Esophagus (tissue), 2 donors: ENCODE data around the gene PPP1R3F. TPM values are rescaled to one million over a fixed set of nuclear protein-coding genes. Genes with fewer than 3 reads are reported as not detected.

ENCODE experiments used
- H3K27ac ChIP-seq, 2 donors: one replicate each; pipeline ENCODE4 v1.5.1; 2013; ENCODE audit warnings: low read depth in 2 of 2, mild to moderate bottlenecking in 2 of 2, inconsistent platforms in 1 of 2, low read length in 1 of 2, moderate library complexity in 1 of 2
- H3K27me3 ChIP-seq, 2 donors: one replicate each; pipeline ENCODE4 v1.6.1; 2013; ENCODE audit warnings: low read length in 2 of 2, control low read depth in 1 of 2, mild to moderate bottlenecking in 1 of 2; ENCODE audit not compliant: insufficient read depth in 2 of 2, control insufficient read depth in 1 of 2
- H3K36me3 ChIP-seq, 2 donors: one replicate each; pipeline ENCODE4 v1.6.1; 2013; ENCODE audit warnings: low read length in 1 of 2; ENCODE audit not compliant: control insufficient read depth in 2 of 2, insufficient read depth in 2 of 2
- H3K4me1 ChIP-seq, 2 donors: one replicate each; pipeline ENCODE4 v1.6.1; 2013; ENCODE audit warnings: low read length in 1 of 2; ENCODE audit not compliant: control insufficient read depth in 2 of 2, insufficient read depth in 2 of 2
- H3K4me3 ChIP-seq, 2 donors: one replicate each; pipeline ENCODE4 v1.5.1; 2013; ENCODE audit warnings: low read length in 2 of 2, mild to moderate bottlenecking in 2 of 2, low read depth in 1 of 2, moderate library complexity in 1 of 2
- H3K9me3 ChIP-seq, 2 donors: one replicate each; pipeline ENCODE4 v1.6.1; 2013; ENCODE audit warnings: mild to moderate bottlenecking in 2 of 2, low read depth in 1 of 2, low read length in 1 of 2, moderate library complexity in 1 of 2; ENCODE audit not compliant: control insufficient read depth in 2 of 2, insufficient read depth in 1 of 2
- WGBS, 2 donors: extraction: QIAGEN DNeasy Blood & Tissue Kit; methylation state at CpG; one replicate each; pipeline ENCODE4 v1.1.7; 2013; 5-methylcytosine and 5-hydroxymethylcytosine counted together
- polyA plus RNA-seq, 2 donors: library from polyadenylated mRNA; stranded (reverse); fragments of 200-250 nt; gene quantifications; one replicate each; pipeline ENCODE4 v1.2.3, GENCODE V29; 2013
- donor health status: healthy with polysubstance abuse.
- donor health status: Bipolar disorder and iron deficiency.

Gene PPP1R3F
- polyA plus RNA-seq, 2 donors = 3.8 to 4.9 TPM

GRCh38 chrX:49247916-49248811 is 21.4 kb upstream of the PPP1R3F start:
- H3K4me3 ChIP-seq = no peak overlapping the region
- peaks cover 7 to 18% of the 10 kb centered on the region in 2 donors for H3K36me3 ChIP-seq
- peaks cover 0 to 3% of the 10 kb centered on the region in 2 donors for H3K9me3 ChIP-seq
- H3K4me1 ChIP-seq = no peaks in the 10 kb centered on the region
- H3K27ac ChIP-seq = no peak overlapping the region
- no peaks in the 10 kb centered on the region for H3K27me3 ChIP-seq
- 84 to 87% methylated on average over 26 to 28 of the region's 28 CpGs for WGBS, 2 donors

- 86 to 90% methylated on average over 6 of the region's 6 CpGs for WGBS, 2 donors
- H3K36me3 ChIP-seq = peaks cover 7 to 16% of the 10 kb centered on the region in 2 donors
- H3K27ac ChIP-seq = no peak overlapping the region
- no peaks in the 10 kb centered on the region for H3K4me1 ChIP-seq
- no peak overlapping the region for H3K4me3 ChIP-seq
- peaks cover 0 to 3% of the 10 kb centered on the region in 2 donors for H3K9me3 ChIP-seq
- H3K27me3 ChIP-seq = no peaks in the 10 kb centered on the region
Observed at GRCh38 chrX:49249071-49249470, 20.5 kb upstream of the PPP1R3F start.

- 86 to 89% methylated on average over 9 of the region's 9 CpGs for WGBS, 2 donors
- no peaks in the 10 kb centered on the region for H3K27me3 ChIP-seq
Observed at GRCh38 chrX:49249616-49250015, 20.0 kb upstream of the PPP1R3F start.

GRCh38 chrX:49250066-49250465 is 19.5 kb upstream of the PPP1R3F start:
- Histone ChIP-seq H3K27me3 (no peaks in the 10 kb centered on the region), H3K4me3 (no peak overlapping the region), H3K36me3 (peaks cover 7 to 16% of the 10 kb centered on the region in 2 donors), H3K4me1 (no peaks in the 10 kb centered on the region), H3K27ac (no peak overlapping the region), H3K9me3 (peaks cover 0 to 3% of the 10 kb centered on the region in 2 donors)
- 90 to 92% methylated on average over 13 of the region's 13 CpGs for WGBS, 2 donors

More at GRCh38 chrX:49249616-49250015, 20.0 kb upstream of the PPP1R3F start:
- H3K4me1 ChIP-seq = no peaks in the 10 kb centered on the region
- H3K9me3 ChIP-seq = peaks cover 0 to 3% of the 10 kb centered on the region in 2 donors
- no peak overlapping the region for H3K27ac ChIP-seq
- peaks cover 7 to 16% of the 10 kb centered on the region in 2 donors for H3K36me3 ChIP-seq
- no peak overlapping the region for H3K4me3 ChIP-seq

- Histone ChIP-seq H3K9me3 (peaks cover 0 to 3% of the 10 kb centered on the region in 2 donors), H3K27ac (no peak overlapping the region), H3K4me1 (no peaks in the 10 kb centered on the region), H3K4me3 (no peak overlapping the region), H3K36me3 (peaks cover 7 to 16% of the 10 kb centered on the region in 2 donors), H3K27me3 (no peaks in the 10 kb centered on the region)
- WGBS, 2 donors = 87 to 88% methylated on average over 9 of the region's 9 CpGs
Observed at GRCh38 chrX:49250578-49250977, 19.0 kb upstream of the PPP1R3F start.

GRCh38 chrX:49251325-49251724 is 18.3 kb upstream of the PPP1R3F start:
- H3K27ac ChIP-seq = no peak overlapping the region

GRCh38 chrX:49254639-49255038 is 15.0 kb upstream of the PPP1R3F start:
- H3K9me3 ChIP-seq = no peaks in the 10 kb centered on the region
- no peak overlapping the region for H3K27ac ChIP-seq
- H3K4me3 ChIP-seq = no peak overlapping the region
- no peaks in the 10 kb centered on the region for H3K27me3 ChIP-seq
- H3K4me1 ChIP-seq = no peaks in the 10 kb centered on the region
- peaks cover 0 to 3% of the 10 kb centered on the region in 2 donors for H3K36me3 ChIP-seq
- WGBS, 2 donors = 86 to 90% methylated on average over 7 of the region's 7 CpGs

More at GRCh38 chrX:49251325-49251724, 18.3 kb upstream of the PPP1R3F start:
- 87 to 96% methylated on average over 13 of the region's 13 CpGs for WGBS, 2 donors
- no peak overlapping the region for H3K4me3 ChIP-seq
- peaks cover 0 to 3% of the 10 kb centered on the region in 2 donors for H3K9me3 ChIP-seq
- no peaks in the 10 kb centered on the region for H3K4me1 ChIP-seq
- peaks cover 7 to 16% of the 10 kb centered on the region in 2 donors for H3K36me3 ChIP-seq
- H3K27me3 ChIP-seq = no peaks in the 10 kb centered on the region

GRCh38 chrX:49256268-49256995 is 13.2 kb upstream of the PPP1R3F start:
- Histone ChIP-seq H3K4me3 (no peak overlapping the region), H3K9me3 (no peaks in the 10 kb centered on the region), H3K4me1 (no peaks in the 10 kb centered on the region), H3K27ac (no peak overlapping the region), H3K27me3 (no peaks in the 10 kb centered on the region), H3K36me3 (no peaks in the 10 kb centered on the region)
- 75 to 82% methylated on average over 8 to 9 of the region's 9 CpGs for WGBS, 2 donors

GRCh38 chrX:49257074-49257790 is 12.4 kb upstream of the PPP1R3F start:
- Histone ChIP-seq H3K36me3 (no peaks in the 10 kb centered on the region), H3K4me3 (no peak overlapping the region), H3K27ac (no peak overlapping the region), H3K4me1 (no peaks in the 10 kb centered on the region), H3K9me3 (no peaks in the 10 kb centered on the region), H3K27me3 (no peaks in the 10 kb centered on the region)
- WGBS, 2 donors = 79 to 81% methylated on average over 14 of the region's 14 CpGs
